Stimulated activated CD4-positive, alpha-beta T cell treated with anti-CD3 and anti-CD28 coated beads, Interleukin-1b, Interleukin-23, amount 100 ng/mL, for 24 hours (primary cell): ENCODE measurements around the gene FCHSD2.
"Not testable (repeated sequence)": the region's sequence is repeated elsewhere in the genome, so short reads cannot be mapped to it uniquely, and the experiment has no call there.

Experiments used
- DNase-seq, 4 experiments: peaks; one replicate each; pipeline ENCODE4 v3.0.0-alpha.2; 2020; ENCODE audit warnings: low read depth in 4 of 4, low spot score in 1 of 4

The FCHSD2 gene

GRCh38 chr11:72886619-72887018, 255.5 kb downstream of the FCHSD2 start:
- no peak for DNase-seq

- DNase-seq = no peak
Observed at GRCh38 chr11:72885749-72886609, 256.1 kb downstream of the FCHSD2 start.

DNA sequence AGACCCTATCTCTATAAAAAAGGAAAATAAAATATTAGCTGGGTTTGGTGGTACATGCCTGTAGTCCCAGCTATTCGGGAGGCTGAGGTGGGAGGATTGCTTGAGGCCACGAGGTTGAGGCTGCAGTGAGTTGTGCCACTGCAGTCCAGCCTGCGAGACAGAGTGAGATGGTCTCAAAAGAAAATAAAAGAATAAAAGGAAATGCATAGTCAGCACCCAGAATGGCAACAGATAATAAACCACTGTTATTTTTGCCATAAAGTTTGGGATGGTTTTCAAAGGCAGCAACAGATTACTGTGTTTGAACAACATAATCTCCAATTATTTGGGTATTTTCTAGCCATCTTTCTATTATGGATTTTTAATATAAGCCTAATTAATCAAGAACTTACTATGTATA, 266.0 kb downstream of the FCHSD2 start:
- DNase-seq = no peak

DNA sequence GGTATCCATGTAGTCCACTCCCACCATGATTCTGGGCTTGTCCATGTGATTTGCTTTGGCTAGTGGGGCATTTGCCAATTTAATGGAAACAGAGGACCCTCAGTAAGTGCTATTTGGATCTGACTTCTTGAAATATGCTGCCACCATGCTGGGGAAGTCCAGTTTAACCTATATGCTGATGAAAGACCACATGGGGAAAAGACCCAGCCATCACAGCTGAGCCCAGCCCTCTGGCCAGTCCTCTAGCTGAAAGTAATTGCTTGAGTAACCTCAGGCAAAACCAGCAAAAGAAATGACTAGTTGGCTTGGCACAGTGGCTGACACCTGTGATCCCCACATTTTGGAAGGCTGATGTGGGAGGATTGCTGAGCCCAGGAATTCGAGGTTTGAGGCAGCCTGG, 266.4 kb downstream of the FCHSD2 start:
- DNase-seq = no peak

DNA sequence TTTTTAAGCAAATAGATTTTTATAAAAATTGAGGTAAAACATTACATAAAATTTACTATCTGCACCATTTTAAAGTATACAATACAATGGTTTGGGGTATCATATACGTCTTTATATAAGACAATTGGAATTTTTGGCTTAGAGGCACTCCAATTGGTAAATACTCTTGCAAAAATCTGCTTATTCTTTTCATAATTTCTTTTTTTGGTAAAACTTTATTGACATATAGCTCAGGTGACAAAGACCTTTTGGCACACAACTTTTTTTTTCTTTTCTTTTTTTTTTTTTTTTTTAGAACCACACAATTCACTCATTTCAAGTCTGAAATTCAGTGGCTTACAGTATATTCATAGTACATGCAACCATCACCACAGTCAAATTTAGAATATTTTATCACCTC, 270.1 kb downstream of the FCHSD2 start:
- DNase-seq = no peak

GRCh38 chr11:72871119-72871518, 271.0 kb downstream of the FCHSD2 start:
- no peak for DNase-seq

DNA sequence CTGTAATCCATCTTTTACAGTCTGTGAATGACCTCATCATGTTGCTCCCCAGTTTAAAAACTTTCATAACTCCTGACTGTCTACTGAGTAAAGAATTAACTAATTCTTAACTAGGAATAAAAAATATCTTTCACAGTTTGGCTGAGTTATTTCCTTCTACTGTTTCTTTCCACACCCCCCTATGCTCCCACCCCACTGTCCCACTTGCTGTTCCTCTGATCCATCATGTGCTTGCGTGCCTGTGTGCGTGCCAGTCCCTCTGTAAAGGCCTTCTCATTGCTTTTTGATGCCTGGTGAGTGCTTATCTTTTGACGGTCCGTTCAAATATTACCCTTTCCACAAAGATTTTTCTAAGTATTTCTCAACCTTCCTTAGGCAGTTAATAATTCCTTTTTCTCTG, 272.3 kb downstream of the FCHSD2 start:
- no peak for DNase-seq

DNA sequence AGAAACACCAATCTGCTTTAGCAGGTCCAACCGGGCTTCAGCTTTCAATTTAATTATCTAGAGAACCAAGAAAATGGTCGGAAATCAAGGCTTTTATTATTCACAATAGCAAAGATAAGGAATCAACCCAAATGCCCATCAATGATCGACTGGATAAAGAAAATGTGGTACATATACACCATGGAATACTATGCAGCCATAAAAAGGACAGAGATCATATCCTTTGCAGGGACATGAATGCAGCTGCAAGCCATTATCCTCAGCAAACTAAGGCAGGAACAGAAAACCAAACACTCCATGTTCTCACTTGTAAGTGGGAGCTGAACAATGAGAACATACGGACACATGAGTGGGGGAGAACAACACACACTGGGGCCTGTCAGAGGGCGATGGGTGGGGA, 274.1 kb downstream of the FCHSD2 start:
- DNase-seq = no peak

GRCh38 chr11:72864702-72865655, 277.1 kb downstream of the FCHSD2 start:
- DNase-seq = no peak

- DNase-seq = no peak
Observed at GRCh38 chr11:72863916-72864315, 278.2 kb downstream of the FCHSD2 start.

DNA sequence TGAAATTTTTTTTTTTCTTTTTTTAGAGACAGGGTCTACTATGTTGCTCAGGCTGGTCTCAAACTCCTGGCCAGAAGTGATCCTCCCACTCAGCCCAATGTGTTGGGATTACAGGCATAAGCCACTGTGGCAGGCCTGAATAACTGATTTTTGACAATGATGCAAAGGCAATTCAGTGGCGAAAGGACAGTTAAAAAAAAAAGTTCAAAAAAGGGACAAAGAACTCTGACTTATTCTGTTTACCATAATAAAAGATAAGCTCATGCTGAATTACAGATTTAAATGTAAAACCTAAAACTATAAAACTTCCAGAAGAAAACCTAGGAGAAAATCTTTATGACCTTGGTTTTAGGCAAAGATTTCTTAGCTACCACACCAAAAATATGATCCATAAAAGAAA, 279.0 kb downstream of the FCHSD2 start:
- no peak for DNase-seq

- no peak for DNase-seq
Observed at GRCh38 chr11:72860592-72860991, 281.5 kb downstream of the FCHSD2 start.

GRCh38 chr11:72860010-72860409, 282.1 kb downstream of the FCHSD2 start:
- no peak for DNase-seq

- DNase-seq = no peak
Observed at GRCh38 chr11:72859126-72859525, 283.0 kb downstream of the FCHSD2 start.

- not testable (repeated sequence) for DNase-seq
Observed at GRCh38 chr11:72858267-72858666, 283.9 kb downstream of the FCHSD2 start.

GRCh38 chr11:72856551-72857345, 285.4 kb downstream of the FCHSD2 start:
- no peak for DNase-seq

DNA sequence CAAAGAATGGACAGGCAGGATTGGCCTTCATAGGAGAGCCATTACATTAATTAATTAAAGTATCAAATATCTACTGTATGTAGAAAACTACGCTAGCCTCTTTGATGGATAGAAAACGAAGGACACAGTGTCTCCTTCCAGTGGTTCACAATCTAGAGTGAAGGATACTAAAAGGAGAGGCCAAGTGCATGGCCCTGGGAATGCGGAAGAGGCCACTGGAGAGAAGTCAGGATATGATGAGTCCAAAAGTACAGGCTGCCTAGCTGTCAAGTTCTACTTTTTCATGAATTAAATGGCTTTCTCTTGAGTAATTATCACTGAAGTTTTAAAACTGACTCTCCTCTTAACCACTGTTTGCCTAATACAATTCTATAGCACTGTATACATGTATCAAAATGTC, 286.1 kb downstream of the FCHSD2 start:
- DNase-seq = no peak

- no peak for DNase-seq
Observed at GRCh38 chr11:72851726-72852125, 290.4 kb downstream of the FCHSD2 start.

GRCh38 chr11:72850832-72851231, 291.3 kb downstream of the FCHSD2 start:
- DNase-seq = no peak

DNA sequence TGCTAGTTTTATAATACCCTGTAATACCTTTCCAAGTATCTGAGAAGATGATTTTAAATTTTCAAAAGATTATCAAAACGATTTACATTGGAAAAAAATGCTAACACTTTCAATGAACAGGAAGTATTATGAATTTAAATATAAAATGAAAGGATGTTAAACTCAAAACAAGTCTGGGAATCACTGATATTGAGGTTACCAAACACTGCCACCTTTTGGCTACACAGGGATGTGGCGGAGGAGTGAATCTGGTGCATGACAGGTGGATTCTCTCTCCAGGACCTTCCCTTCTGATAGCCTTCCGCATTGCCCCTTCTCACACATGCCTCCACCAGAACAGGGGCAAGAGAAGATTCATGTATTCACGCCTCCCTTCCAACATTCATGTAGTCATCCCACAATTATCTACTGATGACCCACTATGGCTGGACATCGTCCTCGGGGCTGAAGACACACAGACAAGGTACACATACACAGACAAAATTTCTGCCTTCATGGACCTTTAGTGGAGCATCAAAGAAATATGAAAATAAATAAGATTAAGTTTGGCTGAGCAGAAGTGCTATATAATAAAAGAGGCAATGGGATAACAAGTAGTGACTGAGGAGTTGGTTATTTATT, 293.2 kb downstream of the FCHSD2 start:
- peak in 1 of 4 experiments; percentile 23 for DNase-seq

DNA sequence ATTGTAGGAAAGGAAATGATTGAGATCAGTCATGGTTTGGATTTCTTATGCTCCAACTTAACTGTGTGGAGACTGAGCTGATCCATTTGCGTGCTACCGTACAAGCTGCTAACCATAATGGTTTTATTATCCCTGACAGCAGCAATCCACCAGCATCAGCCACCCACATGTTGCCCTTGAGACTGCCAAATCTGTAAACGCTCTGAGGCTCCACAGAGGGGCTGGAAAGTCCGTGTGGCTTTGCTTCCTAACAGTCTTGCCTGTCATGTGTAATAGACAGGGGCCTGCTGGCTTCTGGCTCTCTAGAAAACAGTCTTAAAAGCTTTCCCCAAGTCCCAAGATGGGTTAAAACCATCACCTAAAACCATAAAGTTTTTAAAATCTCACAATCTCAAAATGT, 297.8 kb downstream of the FCHSD2 start:
- DNase-seq = no peak
